ENCODE results near the gene TPM3.

TPM3 gene

GRCh38 chr1:154179946-154180687 is 11.8 kb downstream of the TPM3 start:
- DNase-seq (ENCODE audit: low spot score) = no peak
- peak overlapping the region; percentile 46 for H3K4me3 ChIP-seq
- TF ChIP-seq CTCF (IDR thresholded peaks at IDR 0.05) = no peak
- H3K27ac ChIP-seq = peak overlapping the region in 1 of 2 donors; percentile 45

- TF ChIP-seq CTCF (IDR thresholded peaks at IDR 0.05) = no peak
- DNase-seq (ENCODE audit: low spot score) = no peak
- Histone ChIP-seq H3K27ac (peak overlapping the region in 1 of 2 donors; percentile 26), H3K4me3 (peak overlapping the region; percentile 24)
These were observed 12.7 kb downstream of the TPM3 start for GRCh38 chr1:154178911-154179811.

GRCh38 chr1:154178013-154178412 is 13.9 kb downstream of the TPM3 start:
- TF ChIP-seq CTCF (IDR thresholded peaks at IDR 0.05) = no peak
- DNase-seq (ENCODE audit: low spot score) = no peak
- no peak overlapping the region for H3K27ac ChIP-seq
- H3K4me3 ChIP-seq = peak overlapping the region; percentile 22

GRCh38 chr1:154176337-154176736 is 15.6 kb downstream of the TPM3 start:
- DNase-seq (ENCODE audit: low spot score) = no peak
- H3K27ac ChIP-seq = peak overlapping the region in 1 of 2 donors; percentile 43

GRCh38 chr1:154174654-154175053 is 17.2 kb downstream of the TPM3 start:
- no peak overlapping the region for H3K4me3 ChIP-seq
- no peak for DNase-seq (ENCODE audit: low spot score)
- no peak overlapping the region for H3K27ac ChIP-seq

More at GRCh38 chr1:154176337-154176736, 15.6 kb downstream of the TPM3 start:
- no peak for TF ChIP-seq CTCF (IDR thresholded peaks at IDR 0.05)
- H3K4me3 ChIP-seq = no peak overlapping the region

GRCh38 chr1:154171880-154172279 is 20.0 kb downstream of the TPM3 start:
- no peak for TF ChIP-seq CTCF (IDR thresholded peaks at IDR 0.05)
- DNase-seq (ENCODE audit: low spot score) = no peak
- no peak overlapping the region for H3K27ac ChIP-seq
- H3K4me3 ChIP-seq = no peak overlapping the region

More at GRCh38 chr1:154174654-154175053, 17.2 kb downstream of the TPM3 start:
- TF ChIP-seq CTCF (IDR thresholded peaks at IDR 0.05) = no peak
